ENCODE results near the gene PIGU. TPM values are rescaled to one million over a fixed set of nuclear protein-coding genes. Genes with fewer than 3 reads are reported as not detected.

Gene PIGU
- total and polyA plus RNA-seq, 2 of the 13 experiments (the other 11 are each of a cell fraction or from before 2014, with no cell fraction given): 45.5 to 231 TPM

GRCh38 chr20:34647737-34648136, 29.2 kb downstream of the PIGU start (continued):
- TF ChIP-seq ZNF747 (CRISPR knock-in tag; IDR thresholded peaks at IDR 0.05; ENCODE audit: borderline replicate concordance) (no peak), ZNF546 (CRISPR knock-in tag; conservative IDR thresholded peaks at IDR 0.05) (no peak), TBX2 (CRISPR knock-in tag; IDR thresholded peaks at IDR 0.05; ENCODE audit: borderline replicate concordance) (0 out of 2 replicates have a peak, but pooled peaks have one; percentile 21), ZMYM2 (CRISPR knock-in tag; IDR thresholded peaks at IDR 0.05) (no peak), SOX5 (CRISPR knock-in tag; IDR thresholded peaks at IDR 0.05; ENCODE audit: borderline replicate concordance) (peak; percentile 37; the same call in 1 of the 2 replicates), ZNF121 (CRISPR knock-in tag; IDR thresholded peaks at IDR 0.05) (peak; percentile 90), RBAK (CRISPR knock-in tag; IDR thresholded peaks at IDR 0.05) (no peak), ATF3 (CRISPR knock-in tag; IDR thresholded peaks at IDR 0.05) (no peak), GZF1 (CRISPR knock-in tag; IDR thresholded peaks at IDR 0.05) (no peak), ZNF318 (CRISPR knock-in tag; IDR thresholded peaks at IDR 0.05) (no peak), ZNF17 (CRISPR knock-in tag; IDR thresholded peaks at IDR 0.05) (no peak), PTBP1 (IDR thresholded peaks at IDR 0.05; ENCODE audit: low read depth, low read length, poor library complexity, severe bottlenecking) (no peak), CREB1 (IDR thresholded peaks at IDR 0.05) (no peak), CREB1 (CRISPR knock-in tag; IDR thresholded peaks at IDR 0.05) (peak; percentile 68), DRAP1 (CRISPR knock-in tag; IDR thresholded peaks at IDR 0.05) (no peak), TBX3 (IDR thresholded peaks at IDR 0.05; ENCODE audit: borderline replicate concordance) (peak; percentile 75; the same call in 1 of the 2 replicates), PRDM10 (CRISPR knock-in tag; IDR thresholded peaks at IDR 0.05; ENCODE audit: low read depth) (no peak), ZNF773 (CRISPR knock-in tag; IDR thresholded peaks at IDR 0.05; ENCODE audit: borderline replicate concordance) (no peak)
